HFFc6 (cell line): ENCODE data around the gene HEXD. TPM values are rescaled to one million over a fixed set of nuclear protein-coding genes. Genes with fewer than 3 reads are reported as not detected.
"Not testable (repeated sequence)": the region's sequence is repeated elsewhere in the genome, so short reads cannot be mapped to it uniquely, and the experiment has no call there.

ENCODE experiments used
- DNase-seq: peaks from one replicate; pipeline ENCODE4 v3.0.0-alpha.2; 2018
- H3K27ac Mint-ChIP-seq: 2 replicates; pipeline ENCODE4 v1.8.0; 2020; ENCODE audit warnings: mild to moderate bottlenecking, mixed read lengths
- H3K27me3 Mint-ChIP-seq: 2 replicates; pipeline ENCODE4 v1.8.0; 2021; ENCODE audit warnings: mild to moderate bottlenecking, moderate library complexity, mixed read lengths; ENCODE audit not compliant: insufficient read depth
- H3K36me3 Mint-ChIP-seq: 2 replicates; pipeline ENCODE4 v1.8.0; 2021; ENCODE audit warnings: low read depth, mixed read lengths
- H3K4me1 Mint-ChIP-seq: 2 replicates; pipeline ENCODE4 v1.8.0; 2020; ENCODE audit warnings: low read depth, mixed read lengths
- H3K4me3 Mint-ChIP-seq: 2 replicates; pipeline ENCODE4 v1.8.0; 2020; ENCODE audit warnings: mild to moderate bottlenecking, moderate library complexity, mixed read lengths
- H3K9me3 Mint-ChIP-seq: 2 replicates; pipeline ENCODE4 v1.8.0; 2020; ENCODE audit warnings: mild to moderate bottlenecking, mixed read lengths
- CTCF ChIP-seq: fragments of 200-600 bp; sonication (generic); IDR thresholded peaks from 2 replicates; pipeline ENCODE4 v1.5.0; 2021; ENCODE audit warnings: antibody characterized with exemption, mild to moderate bottlenecking
- total RNA-seq, 6 experiments: library from RNA; stranded (reverse); fragmentation: NEBNext Ultra II Directional; extraction: Animal tissue kit (Norgen Biotek cat#: 25700); gene quantifications; 2 replicates in 1 of 6; 3 replicates in 5 of 6; pipeline ENCODE4 v1.2.3, GENCODE V29; 2021

The HEXD gene
- total RNA-seq, 6 experiments from 2014 or later, result 4.3 to 6.8 (median 5.6) TPM

GRCh38 chr17:82410014-82410716, 8.0 kb upstream of the HEXD start:
- no peak overlapping the region for H3K27ac Mint-ChIP-seq
- DNase-seq, result no peak
- TF ChIP-seq CTCF, result no peak
- peaks cover 14% of the 10 kb centered on the region for H3K4me1 Mint-ChIP-seq
- H3K36me3 Mint-ChIP-seq, result peaks cover 4% of the 10 kb centered on the region; the same call in 1 of the 2 replicates
- H3K27me3 Mint-ChIP-seq, result peaks cover 1% of the 10 kb centered on the region; the same call in 1 of the 2 replicates
- H3K9me3 Mint-ChIP-seq, result no peaks in the 10 kb centered on the region
- no peak overlapping the region for H3K4me3 Mint-ChIP-seq

- Mint-ChIP-seq H3K27me3 (peaks cover 1% of the 10 kb centered on the region; the same call in 1 of the 2 replicates), H3K4me3 (no peak overlapping the region), H3K4me1 (peaks cover 14% of the 10 kb centered on the region), H3K9me3 (no peaks in the 10 kb centered on the region), H3K36me3 (peaks cover 4% of the 10 kb centered on the region; the same call in 1 of the 2 replicates), H3K27ac (no peak overlapping the region)
- DNase-seq, result no peak
- TF ChIP-seq CTCF, result no peak
Observed at GRCh38 chr17:82411396-82412053, 6.6 kb upstream of the HEXD start.

- H3K36me3 Mint-ChIP-seq, H3K27me3 Mint-ChIP-seq, H3K9me3 Mint-ChIP-seq, DNase-seq, H3K4me3 Mint-ChIP-seq, H3K27ac Mint-ChIP-seq: not testable (repeated sequence)
- H3K4me1 Mint-ChIP-seq, result peaks cover 14% of the 10 kb centered on the region
Observed at GRCh38 chr17:82412081-82412480, 6.1 kb upstream of the HEXD start.

- H3K4me3 Mint-ChIP-seq, result no peak overlapping the region
- H3K4me1 Mint-ChIP-seq, result peaks cover 8% of the 10 kb centered on the region
- no peaks in the 10 kb centered on the region for H3K9me3 Mint-ChIP-seq
- DNase-seq, result no peak
- H3K27me3 Mint-ChIP-seq, result peaks cover 1% of the 10 kb centered on the region; the same call in 1 of the 2 replicates
- no peak for TF ChIP-seq CTCF
- no peak overlapping the region for H3K27ac Mint-ChIP-seq
- H3K36me3 Mint-ChIP-seq, result peaks cover 4% of the 10 kb centered on the region; the same call in 1 of the 2 replicates
Observed at GRCh38 chr17:82412535-82413520, 5.3 kb upstream of the HEXD start.

GRCh38 chr17:82414548-82415281, 3.4 kb upstream of the HEXD start:
- Mint-ChIP-seq H3K27ac (no peak overlapping the region), H3K4me3 (no peak overlapping the region; the same call in 1 of the 2 replicates), H3K27me3 (peaks cover 1% of the 10 kb centered on the region; the same call in 1 of the 2 replicates), H3K4me1 (peaks cover 15% of the 10 kb centered on the region), H3K9me3 (no peaks in the 10 kb centered on the region), H3K36me3 (peaks cover 4% of the 10 kb centered on the region; the same call in 1 of the 2 replicates)
- peak; percentile 88 for TF ChIP-seq CTCF
- peak; percentile 41 for DNase-seq
